GM12878 (cell line): ENCODE results near the gene DEFB124. TPM values are rescaled to one million over a fixed set of nuclear protein-coding genes. Genes with fewer than 3 reads are reported as not detected.

Experiments
- ETV6 ChIP-seq, 2 experiments: fragments of 450-650 bp in 1 of 2; IDR thresholded peaks in 1 of 2; conservative IDR thresholded peaks in 1 of 2; 2 replicates each; pipeline ENCODE4 v1.6.1; 2014; ENCODE audit warnings: antibody characterized with exemption in 1 of 2, borderline replicate concordance in 1 of 2, low read depth in 1 of 2, mild to moderate bottlenecking in 1 of 2, moderate library complexity in 1 of 2
- HDAC2 ChIP-seq: fragments of 200-600 bp; sonication (generic); IDR thresholded peaks from 2 replicates; pipeline ENCODE4 v1.6.1; 2017
- IKZF2 ChIP-seq, 2 experiments: fragments of 450-650 bp; IDR thresholded peaks; 2 replicates each; pipeline ENCODE4 v1.6.1; 2017; ENCODE audit warnings: mild to moderate bottlenecking in 2 of 2, moderate library complexity in 2 of 2
- KAT2A ChIP-seq: conservative IDR thresholded peaks from 2 replicates; pipeline ENCODE4 v1.6.1; 2011; ENCODE audit warnings: low read depth, low read length; ENCODE audit not compliant: control insufficient read depth
- MEF2A ChIP-seq: IDR thresholded peaks from 2 replicates; pipeline ENCODE4 v1.6.1; 2011; ENCODE audit warnings: low read depth, mild to moderate bottlenecking, low read length, moderate library complexity; ENCODE audit not compliant: insufficient read depth
- RAD21 ChIP-seq: IDR thresholded peaks from 2 replicates; pipeline ENCODE4 v1.6.1; 2011; ENCODE audit warnings: mild to moderate bottlenecking, low read depth, low read length, moderate library complexity; ENCODE audit not compliant: insufficient read depth
- RBBP5 ChIP-seq: fragments of 200-600 bp; sonication (generic); conservative IDR thresholded peaks from 2 replicates; pipeline ENCODE4 v1.6.1; 2016
- SIN3A ChIP-seq: IDR thresholded peaks from 2 replicates; pipeline ENCODE4 v1.6.1; 2012; ENCODE audit warnings: low read depth, low read length, improper control_type of control experiment
- SIX5 ChIP-seq: IDR thresholded peaks from 2 replicates; pipeline ENCODE4 v1.6.1; 2011; ENCODE audit warnings: mild to moderate bottlenecking, low read depth, low read length, moderate library complexity; ENCODE audit not compliant: severe bottlenecking
- SMAD5 ChIP-seq: IDR thresholded peaks from 2 replicates; pipeline ENCODE4 v1.6.1; 2016; ENCODE audit warnings: antibody characterized with exemption, low read depth
- SREBF1 ChIP-seq: IDR thresholded peaks from 2 replicates; pipeline ENCODE4 v1.6.1; 2012; ENCODE audit warnings: mild to moderate bottlenecking, low read length
- TCF12 ChIP-seq: IDR thresholded peaks from 2 replicates; pipeline ENCODE4 v1.6.1; 2011; ENCODE audit warnings: low read depth, mild to moderate bottlenecking, low read length
- polyA plus RNA-seq, 11 experiments: library from polyadenylated mRNA; depleted of rRNA in 4 of 11; unstranded in 6 of 11; stranded (reverse) in 5 of 11; fragments of >200 nt; fragmentation: Nextera tagmentation in 4 of 11; fragmentation: Illumina TruSeq in 1 of 11; extraction: Ambion mirVana in 4 of 11; extraction: Trizol in 1 of 11; gene quantifications; 1 replicate in 1 of 11; 2 replicates in 10 of 11; pipeline versions ENCODE4 v1.2.1 to v1.2.3, GENCODE V29; 2011 to 2016; ENCODE audit warnings: inconsistent platforms in 2 of 11, missing spikeins in 2 of 11, low read depth in 1 of 11
- total RNA-seq, 4 experiments: library from RNA; depleted of rRNA in 3 of 4; stranded (reverse); fragments of >200 nt in 3 of 4; fragmentation: Illumina TruSeq in 1 of 4; extraction: Trizol in 1 of 4; gene quantifications; 2 replicates each; pipeline versions ENCODE4 v1.2.1 to v1.2.3, GENCODE V29; 2013 to 2021
- TF ChIP-seq, protein P1 (sequence below): fragments of 450-650 bp; IDR thresholded peaks from 2 replicates; pipeline ENCODE4 v1.6.1; 2017; ENCODE audit warnings: low read depth, mild to moderate bottlenecking, moderate library complexity
- TF ChIP-seq, protein P2 (sequence below): fragments of 450-650 bp; formaldehyde crosslinking; IDR thresholded peaks from 2 replicates; pipeline ENCODE4 v1.4.0; 2022; ENCODE audit warnings: mild to moderate bottlenecking, moderate library complexity
- TF ChIP-seq, protein P3 (sequence below): fragments of 450-650 bp; IDR thresholded peaks from 2 replicates; pipeline ENCODE4 v1.6.1; 2017; ENCODE audit warnings: mild to moderate bottlenecking
- TF ChIP-seq, protein P4 (sequence below): fragments of 450-650 bp; IDR thresholded peaks from 2 replicates; pipeline ENCODE4 v1.6.1; 2014; ENCODE audit warnings: mild to moderate bottlenecking
- TF ChIP-seq, protein P5 (sequence below): fragments of 450-650 bp; IDR thresholded peaks from 2 replicates; pipeline ENCODE4 v1.6.1; 2016; ENCODE audit warnings: mild to moderate bottlenecking, moderate library complexity, borderline replicate concordance

The DEFB124 gene
- total and polyA plus RNA-seq, 10 of the 15 experiments (the other 5 are each of a cell fraction or from before 2014, with no cell fraction given), result not detected

DNA sequence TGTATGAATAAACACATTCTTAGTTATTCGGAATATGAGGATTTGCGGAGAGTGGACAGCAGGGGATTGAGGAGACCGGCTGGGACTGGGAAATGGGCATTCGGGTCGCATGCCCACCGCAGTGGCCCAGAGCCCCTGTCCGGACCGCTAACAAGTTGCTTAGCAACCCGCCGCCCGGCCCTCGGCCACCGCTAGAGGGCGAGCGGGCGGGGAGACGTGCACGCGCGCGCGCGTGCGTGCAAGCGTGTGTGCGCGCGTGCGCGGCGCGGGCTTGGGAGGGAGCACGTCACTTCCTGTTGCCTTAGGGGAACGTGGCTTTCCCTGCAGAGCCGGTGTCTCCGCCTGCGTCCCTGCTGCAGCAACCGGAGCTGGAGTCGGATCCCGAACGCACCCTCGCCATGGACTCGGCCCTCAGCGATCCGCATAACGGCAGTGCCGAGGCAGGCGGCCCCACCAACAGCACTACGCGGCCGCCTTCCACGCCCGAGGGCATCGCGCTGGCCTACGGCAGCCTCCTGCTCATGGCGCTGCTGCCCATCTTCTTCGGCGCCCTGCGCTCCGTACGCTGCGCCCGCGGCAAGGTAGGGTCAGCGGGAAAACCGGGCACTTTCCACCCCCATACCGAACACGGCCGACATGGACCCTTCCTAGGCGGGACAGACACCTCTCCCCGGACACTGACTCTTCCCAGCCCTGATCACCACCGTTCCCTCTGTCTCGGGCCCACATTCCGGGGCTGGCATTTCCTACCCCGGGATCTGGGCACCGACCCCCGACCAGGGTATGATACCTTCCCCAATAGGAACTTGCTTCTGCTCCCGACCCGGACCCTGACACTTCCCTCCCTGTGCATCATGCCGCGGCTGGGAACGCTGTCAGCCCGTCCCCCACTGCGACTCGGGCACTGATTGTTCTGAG lies 39.5 kb upstream of the DEFB124 start, which contains the start of gene HM13 (continued):
- TF ChIP-seq, protein P1, sequence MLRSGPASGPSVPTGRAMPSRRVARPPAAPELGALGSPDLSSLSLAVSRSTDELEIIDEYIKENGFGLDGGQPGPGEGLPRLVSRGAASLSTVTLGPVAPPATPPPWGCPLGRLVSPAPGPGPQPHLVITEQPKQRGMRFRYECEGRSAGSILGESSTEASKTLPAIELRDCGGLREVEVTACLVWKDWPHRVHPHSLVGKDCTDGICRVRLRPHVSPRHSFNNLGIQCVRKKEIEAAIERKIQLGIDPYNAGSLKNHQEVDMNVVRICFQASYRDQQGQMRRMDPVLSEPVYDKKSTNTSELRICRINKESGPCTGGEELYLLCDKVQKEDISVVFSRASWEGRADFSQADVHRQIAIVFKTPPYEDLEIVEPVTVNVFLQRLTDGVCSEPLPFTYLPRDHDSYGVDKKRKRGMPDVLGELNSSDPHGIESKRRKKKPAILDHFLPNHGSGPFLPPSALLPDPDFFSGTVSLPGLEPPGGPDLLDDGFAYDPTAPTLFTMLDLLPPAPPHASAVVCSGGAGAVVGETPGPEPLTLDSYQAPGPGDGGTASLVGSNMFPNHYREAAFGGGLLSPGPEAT, result no peak
- TF ChIP-seq, protein P2, sequence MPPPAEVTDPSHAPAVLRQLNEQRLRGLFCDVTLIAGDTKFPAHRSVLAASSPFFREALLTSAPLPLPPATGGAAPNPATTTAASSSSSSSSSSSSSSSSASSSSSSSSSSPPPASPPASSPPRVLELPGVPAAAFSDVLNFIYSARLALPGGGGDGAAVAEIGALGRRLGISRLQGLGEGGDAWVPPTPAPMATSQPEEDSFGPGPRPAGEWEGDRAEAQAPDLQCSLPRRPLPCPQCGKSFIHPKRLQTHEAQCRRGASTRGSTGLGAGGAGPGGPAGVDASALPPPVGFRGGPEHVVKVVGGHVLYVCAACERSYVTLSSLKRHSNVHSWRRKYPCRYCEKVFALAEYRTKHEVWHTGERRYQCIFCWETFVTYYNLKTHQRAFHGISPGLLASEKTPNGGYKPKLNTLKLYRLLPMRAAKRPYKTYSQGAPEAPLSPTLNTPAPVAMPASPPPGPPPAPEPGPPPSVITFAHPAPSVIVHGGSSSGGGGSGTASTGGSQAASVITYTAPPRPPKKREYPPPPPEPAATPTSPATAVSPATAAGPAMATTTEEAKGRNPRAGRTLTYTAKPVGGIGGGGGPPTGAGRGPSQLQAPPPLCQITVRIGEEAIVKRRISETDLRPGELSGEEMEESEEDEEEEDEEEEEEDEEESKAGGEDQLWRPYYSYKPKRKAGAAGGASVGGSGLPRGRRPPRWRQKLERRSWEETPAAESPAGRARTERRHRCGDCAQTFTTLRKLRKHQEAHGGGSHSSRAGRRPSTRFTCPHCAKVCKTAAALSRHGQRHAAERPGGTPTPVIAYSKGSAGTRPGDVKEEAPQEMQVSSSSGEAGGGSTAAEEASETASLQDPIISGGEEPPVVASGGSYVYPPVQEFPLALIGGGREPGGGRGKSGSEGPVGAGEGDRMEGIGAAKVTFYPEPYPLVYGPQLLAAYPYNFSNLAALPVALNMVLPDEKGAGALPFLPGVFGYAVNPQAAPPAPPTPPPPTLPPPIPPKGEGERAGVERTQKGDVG, result no peak
- TF ChIP-seq MEF2A (no peak), KAT2A (no peak), SREBF1 (no peak), ETV6 (conservative IDR thresholded peaks at IDR 0.05 in 1 of 2, IDR thresholded peaks at IDR 0.05 in 1 of 2; ENCODE audit: borderline replicate concordance in 1 of 2, low read depth in 1 of 2) (no peak), TCF12 (no peak), IKZF2 (IDR thresholded peaks at IDR 0.05) (peak in 1 of 2 experiments; percentile 15; a peak in 1 of 4 replicates), HDAC2 (no peak), RAD21 (no peak), RBBP5 (no peak), SIN3A (peak; percentile 79), SIX5 (no peak), SMAD5 (no peak)
- TF ChIP-seq, protein P3, sequence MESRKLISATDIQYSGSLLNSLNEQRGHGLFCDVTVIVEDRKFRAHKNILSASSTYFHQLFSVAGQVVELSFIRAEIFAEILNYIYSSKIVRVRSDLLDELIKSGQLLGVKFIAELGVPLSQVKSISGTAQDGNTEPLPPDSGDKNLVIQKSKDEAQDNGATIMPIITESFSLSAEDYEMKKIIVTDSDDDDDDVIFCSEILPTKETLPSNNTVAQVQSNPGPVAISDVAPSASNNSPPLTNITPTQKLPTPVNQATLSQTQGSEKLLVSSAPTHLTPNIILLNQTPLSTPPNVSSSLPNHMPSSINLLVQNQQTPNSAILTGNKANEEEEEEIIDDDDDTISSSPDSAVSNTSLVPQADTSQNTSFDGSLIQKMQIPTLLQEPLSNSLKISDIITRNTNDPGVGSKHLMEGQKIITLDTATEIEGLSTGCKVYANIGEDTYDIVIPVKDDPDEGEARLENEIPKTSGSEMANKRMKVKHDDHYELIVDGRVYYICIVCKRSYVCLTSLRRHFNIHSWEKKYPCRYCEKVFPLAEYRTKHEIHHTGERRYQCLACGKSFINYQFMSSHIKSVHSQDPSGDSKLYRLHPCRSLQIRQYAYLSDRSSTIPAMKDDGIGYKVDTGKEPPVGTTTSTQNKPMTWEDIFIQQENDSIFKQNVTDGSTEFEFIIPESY, result no peak
- TF ChIP-seq, protein P4, sequence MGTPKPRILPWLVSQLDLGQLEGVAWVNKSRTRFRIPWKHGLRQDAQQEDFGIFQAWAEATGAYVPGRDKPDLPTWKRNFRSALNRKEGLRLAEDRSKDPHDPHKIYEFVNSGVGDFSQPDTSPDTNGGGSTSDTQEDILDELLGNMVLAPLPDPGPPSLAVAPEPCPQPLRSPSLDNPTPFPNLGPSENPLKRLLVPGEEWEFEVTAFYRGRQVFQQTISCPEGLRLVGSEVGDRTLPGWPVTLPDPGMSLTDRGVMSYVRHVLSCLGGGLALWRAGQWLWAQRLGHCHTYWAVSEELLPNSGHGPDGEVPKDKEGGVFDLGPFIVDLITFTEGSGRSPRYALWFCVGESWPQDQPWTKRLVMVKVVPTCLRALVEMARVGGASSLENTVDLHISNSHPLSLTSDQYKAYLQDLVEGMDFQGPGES, result no peak
- TF ChIP-seq, protein P5, sequence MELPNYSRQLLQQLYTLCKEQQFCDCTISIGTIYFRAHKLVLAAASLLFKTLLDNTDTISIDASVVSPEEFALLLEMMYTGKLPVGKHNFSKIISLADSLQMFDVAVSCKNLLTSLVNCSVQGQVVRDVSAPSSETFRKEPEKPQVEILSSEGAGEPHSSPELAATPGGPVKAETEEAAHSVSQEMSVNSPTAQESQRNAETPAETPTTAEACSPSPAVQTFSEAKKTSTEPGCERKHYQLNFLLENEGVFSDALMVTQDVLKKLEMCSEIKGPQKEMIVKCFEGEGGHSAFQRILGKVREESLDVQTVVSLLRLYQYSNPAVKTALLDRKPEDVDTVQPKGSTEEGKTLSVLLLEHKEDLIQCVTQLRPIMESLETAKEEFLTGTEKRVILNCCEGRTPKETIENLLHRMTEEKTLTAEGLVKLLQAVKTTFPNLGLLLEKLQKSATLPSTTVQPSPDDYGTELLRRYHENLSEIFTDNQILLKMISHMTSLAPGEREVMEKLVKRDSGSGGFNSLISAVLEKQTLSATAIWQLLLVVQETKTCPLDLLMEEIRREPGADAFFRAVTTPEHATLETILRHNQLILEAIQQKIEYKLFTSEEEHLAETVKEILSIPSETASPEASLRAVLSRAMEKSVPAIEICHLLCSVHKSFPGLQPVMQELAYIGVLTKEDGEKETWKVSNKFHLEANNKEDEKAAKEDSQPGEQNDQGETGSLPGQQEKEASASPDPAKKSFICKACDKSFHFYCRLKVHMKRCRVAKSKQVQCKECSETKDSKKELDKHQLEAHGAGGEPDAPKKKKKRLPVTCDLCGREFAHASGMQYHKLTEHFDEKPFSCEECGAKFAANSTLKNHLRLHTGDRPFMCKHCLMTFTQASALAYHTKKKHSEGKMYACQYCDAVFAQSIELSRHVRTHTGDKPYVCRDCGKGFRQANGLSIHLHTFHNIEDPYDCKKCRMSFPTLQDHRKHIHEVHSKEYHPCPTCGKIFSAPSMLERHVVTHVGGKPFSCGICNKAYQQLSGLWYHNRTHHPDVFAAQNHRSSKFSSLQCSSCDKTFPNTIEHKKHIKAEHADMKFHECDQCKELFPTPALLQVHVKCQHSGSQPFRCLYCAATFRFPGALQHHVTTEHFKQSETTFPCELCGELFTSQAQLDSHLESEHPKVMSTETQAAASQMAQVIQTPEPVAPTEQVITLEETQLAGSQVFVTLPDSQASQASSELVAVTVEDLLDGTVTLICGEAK, result peak; percentile 37; the same call in 1 of the 2 replicates
